ENCODE measurements around the gene BAZ1B. TPM values are rescaled to one million over a fixed set of nuclear protein-coding genes. Genes with fewer than 3 reads are reported as not detected.
A peak's percentile ranks its signal among the peaks of the same experiment; 100 is the strongest.

BAZ1B gene
- total RNA-seq, 1 experiment from 2014 or later: 66.3 TPM

GRCh38 chr7:73433924-73434700, 88.0 kb downstream of the BAZ1B start (continued):
- TF ChIP-seq E2F4 (CRISPR knock-in tag; IDR thresholded peaks at IDR 0.05; ENCODE audit: borderline replicate concordance, low read depth): peak; percentile 83; the same call in 1 of the 2 replicates
- TF ChIP-seq NR1H2 (CRISPR knock-in tag; IDR thresholded peaks at IDR 0.05): peak; percentile 88
- no peak for TF ChIP-seq ZNF423 (CRISPR knock-in tag; IDR thresholded peaks at IDR 0.05)
- TF ChIP-seq NR3C1 (CRISPR knock-in tag; conservative IDR thresholded peaks at IDR 0.05; ENCODE audit: low read depth): peak; percentile 89; the same call in 1 of the 2 replicates
- peak; percentile 98 for TF ChIP-seq TP53 (CRISPR knock-in tag; IDR thresholded peaks at IDR 0.05)
- peak; percentile 47; the same call in 1 of the 2 replicates for TF ChIP-seq NFYB (CRISPR knock-in tag; conservative IDR thresholded peaks at IDR 0.05; ENCODE audit: low read depth)
- peak; percentile 97 for TF ChIP-seq ESRRA (CRISPR knock-in tag; IDR thresholded peaks at IDR 0.05; ENCODE audit: borderline replicate concordance)
- TF ChIP-seq ZNF532 (CRISPR knock-in tag; IDR thresholded peaks at IDR 0.05; ENCODE audit: borderline replicate concordance): no peak
- peak; percentile 92 for TF ChIP-seq CREB1 (CRISPR knock-in tag; IDR thresholded peaks at IDR 0.05)
- peak; percentile 99 for TF ChIP-seq ARID4B (CRISPR knock-in tag; IDR thresholded peaks at IDR 0.05; ENCODE audit: borderline replicate concordance)
- peak; percentile 96 for TF ChIP-seq SMAD4 (CRISPR knock-in tag; IDR thresholded peaks at IDR 0.05)
- peak; percentile 98 for TF ChIP-seq JUN (CRISPR knock-in tag; IDR thresholded peaks at IDR 0.05)
- no peak for TF ChIP-seq ZNF671 (CRISPR knock-in tag; IDR thresholded peaks at IDR 0.05)
- peak; percentile 99 for TF ChIP-seq TEAD1 (CRISPR knock-in tag; IDR thresholded peaks at IDR 0.05)
- TF ChIP-seq ZMAT4 (CRISPR knock-in tag; IDR thresholded peaks at IDR 0.05): no peak
- TF ChIP-seq ZNF281 (CRISPR knock-in tag; IDR thresholded peaks at IDR 0.05): peak; percentile 75; the same call in 1 of the 2 replicates
- no peak for TF ChIP-seq GABPB1 (CRISPR knock-in tag; IDR thresholded peaks at IDR 0.05)
- peak; percentile 83 for TF ChIP-seq NR2C2 (CRISPR knock-in tag; IDR thresholded peaks at IDR 0.05)
- peak; percentile 92 for TF ChIP-seq IRF2 (CRISPR knock-in tag; IDR thresholded peaks at IDR 0.05; ENCODE audit: borderline replicate concordance, low read depth)
- TF ChIP-seq ATF6 (CRISPR knock-in tag; IDR thresholded peaks at IDR 0.05): no peak
- TF ChIP-seq SP1 (CRISPR knock-in tag; conservative IDR thresholded peaks at IDR 0.05): no peak
- TF ChIP-seq EMX1 (CRISPR knock-in tag; IDR thresholded peaks at IDR 0.05): no peak
- TF ChIP-seq GRHL2 (CRISPR knock-in tag; IDR thresholded peaks at IDR 0.05; ENCODE audit: insufficient replicate concordance, severe bottlenecking): no peak
- TF ChIP-seq SMAD3 (CRISPR knock-in tag; IDR thresholded peaks at IDR 0.05; ENCODE audit: borderline replicate concordance): peak; percentile 97
- no peak for TF ChIP-seq JAZF1 (CRISPR knock-in tag; IDR thresholded peaks at IDR 0.05)

Data from WTC11 (cell line).